Ishikawa (cell line): Measurements from ENCODE around the gene GOSR1.

Experiments
- CEBPB ChIP-seq: IDR thresholded peaks from 2 replicates; pipeline ENCODE4 v1.6.1; 2012
- EGR1 ChIP-seq: IDR thresholded peaks from 2 replicates; pipeline ENCODE4 v1.6.1; 2012
- EP300 ChIP-seq: IDR thresholded peaks from 2 replicates; pipeline ENCODE4 v1.6.1; 2012; ENCODE audit warnings: borderline replicate concordance
- FOXM1 ChIP-seq: IDR thresholded peaks from 2 replicates; pipeline ENCODE4 v1.6.1; 2012; ENCODE audit warnings: low read depth, borderline replicate concordance
- REST ChIP-seq: IDR thresholded peaks from 2 replicates; pipeline ENCODE4 v1.6.1; 2012; ENCODE audit warnings: low read depth, mild to moderate bottlenecking
- TAF1 ChIP-seq: IDR thresholded peaks from 2 replicates; pipeline ENCODE4 v1.6.1; 2012; ENCODE audit warnings: low read depth, mild to moderate bottlenecking
- TEAD4 ChIP-seq: IDR thresholded peaks from 2 replicates; pipeline ENCODE4 v1.6.1; 2012
- YY1 ChIP-seq: IDR thresholded peaks from 2 replicates; pipeline ENCODE4 v1.6.1; 2012; ENCODE audit warnings: low read depth

- TF ChIP-seq YY1 (no peak), CEBPB (no peak), EGR1 (no peak), TAF1 (no peak), FOXM1 (no peak), TEAD4 (no peak), REST (no peak), EP300 (no peak)
Measured at GRCh38 chr17:30550512-30551273, 73.5 kb downstream of the GOSR1 start.
